MM.1S (cell line): ENCODE measurements around the gene APPBP2.
"Not testable (repeated sequence)": the region's sequence is repeated elsewhere in the genome, so short reads cannot be mapped to it uniquely, and the experiment has no call there.

Experiments
- DNase-seq: peaks from one replicate; pipeline ENCODE4 v3.0.0-alpha.2; 2015
- H2AFZ ChIP-seq: fragments of 300-600 bp; sonication (generic); 2 replicates; pipeline ENCODE4 v1.6.0; 2016; ENCODE audit warnings: antibody characterized with exemption, low read length
- H3F3A ChIP-seq: fragments of 300-600 bp; sonication (generic); 2 replicates; pipeline ENCODE4 v1.6.1; 2016; ENCODE audit warnings: mild to moderate bottlenecking, antibody characterized with exemption, low read length, moderate library complexity, mixed read lengths; ENCODE audit not compliant: insufficient read depth
- H3K27ac ChIP-seq: fragments of 300-600 bp; sonication (generic); 2 replicates; pipeline ENCODE4 v1.5.1; 2016; ENCODE audit warnings: mild to moderate bottlenecking, low read length
- H3K27me3 ChIP-seq: fragments of 300-600 bp; sonication (generic); replicated peaks from 2 replicates; pipeline ENCODE4 v1.6.0; 2016; ENCODE audit warnings: low read length; ENCODE audit not compliant: insufficient read depth
- H3K36me3 ChIP-seq: fragments of 300-600 bp; sonication (generic); replicated peaks from 2 replicates; pipeline ENCODE4 v1.6.1; 2016; ENCODE audit warnings: mild to moderate bottlenecking, low read length, mixed read lengths; ENCODE audit not compliant: insufficient read depth
- H3K4me1 ChIP-seq: fragments of 300-600 bp; sonication (generic); 2 replicates; pipeline ENCODE4 v1.6.1; 2016; ENCODE audit warnings: low read length, mixed read lengths
- H3K4me2 ChIP-seq: fragments of 300-600 bp; sonication (generic); 2 replicates; pipeline ENCODE4 v1.6.0; 2016; ENCODE audit warnings: low read depth, low read length
- H3K4me3 ChIP-seq: fragments of 300-600 bp; sonication (generic); 2 replicates; pipeline ENCODE4 v1.5.1; 2016; ENCODE audit warnings: low read length, mixed read lengths
- H3K79me2 ChIP-seq: fragments of 300-600 bp; sonication (generic); 2 replicates; pipeline ENCODE4 v1.6.1; 2016; ENCODE audit warnings: mixed run types, low read length, mixed read lengths
- H3K9ac ChIP-seq: fragments of 300-600 bp; sonication (generic); 2 replicates; pipeline ENCODE4 v1.6.1; 2016; ENCODE audit warnings: low read length, mixed read lengths
- H3K9me2 ChIP-seq: fragments of 300-600 bp; sonication (generic); replicated peaks from 2 replicates; pipeline ENCODE4 v1.6.1; 2016; ENCODE audit warnings: mild to moderate bottlenecking, low read length, mixed read lengths; ENCODE audit not compliant: insufficient read depth
- H3K9me3 ChIP-seq: fragments of 300-600 bp; sonication (generic); replicated peaks from 2 replicates; pipeline ENCODE4 v1.6.1; 2016; ENCODE audit warnings: mild to moderate bottlenecking, low read length, mixed read lengths; ENCODE audit not compliant: insufficient read depth
- H4K20me1 ChIP-seq: fragments of 300-600 bp; sonication (generic); 2 replicates; pipeline ENCODE4 v1.6.1; 2016; ENCODE audit warnings: mild to moderate bottlenecking, low read length, moderate library complexity, mixed read lengths; ENCODE audit not compliant: insufficient read depth
- EZH2 ChIP-seq: fragments of 300-600 bp; sonication (generic); optimal IDR thresholded peaks from 2 replicates; pipeline ENCODE3; 2017; ENCODE audit warnings: low read depth, mild to moderate bottlenecking, antibody characterized with exemption, low read length, mixed read lengths
- EZH2phosphoT487 ChIP-seq: fragments of 300-600 bp; sonication (generic); IDR thresholded peaks from 2 replicates; pipeline ENCODE4 v1.6.1; 2018; ENCODE audit warnings: antibody characterized with exemption, low read length
- TF ChIP-seq, protein P1 (sequence below): fragments of 300-600 bp; sonication (generic); IDR thresholded peaks from 2 replicates; pipeline ENCODE4 v1.5.1; 2016; ENCODE audit warnings: antibody characterized with exemption, low read length, mixed read lengths

Gene APPBP2

DNA sequence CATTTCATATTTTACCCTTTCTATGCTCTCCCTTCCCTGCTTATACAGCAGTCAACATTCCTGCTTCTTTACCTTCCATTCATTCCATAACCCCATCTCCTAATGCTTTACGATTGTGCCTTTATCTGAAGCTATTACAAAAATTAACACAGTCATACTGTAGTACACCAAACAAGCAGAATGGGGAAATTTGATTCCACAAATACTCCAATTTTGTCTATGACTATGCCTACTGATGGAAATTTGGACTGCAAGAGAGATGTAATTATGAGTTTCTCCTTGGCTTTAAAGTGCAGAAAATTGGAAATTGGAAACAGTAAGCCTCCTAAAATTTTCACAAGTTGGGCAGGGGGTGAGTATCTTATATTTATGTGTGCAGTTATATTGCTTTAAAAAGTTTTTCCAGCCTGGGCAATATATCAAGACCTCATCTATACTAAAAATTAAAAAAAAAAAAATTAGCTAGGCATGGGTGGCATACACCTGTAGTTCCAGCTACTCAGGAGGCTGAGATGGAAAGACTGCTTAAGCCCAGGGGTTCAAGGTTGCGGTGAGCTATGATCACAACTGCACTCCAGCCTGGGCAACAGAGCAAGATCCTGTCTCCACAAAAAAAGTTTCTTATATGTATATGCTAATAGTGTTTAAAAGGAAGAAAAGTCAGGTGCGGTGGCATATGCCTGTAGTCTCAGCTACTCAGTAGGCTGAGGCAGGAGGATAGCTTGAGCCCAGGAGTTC, 3.0 kb downstream of the APPBP2 start:
- Histone ChIP-seq H3K4me3 (no peak overlapping the region), H3K9ac (no peak overlapping the region), H3K4me2 (no peak overlapping the region), H4K20me1 (no peaks in the 10 kb centered on the region), H2AFZ (no peak overlapping the region), H3F3A (no peaks in the 10 kb centered on the region), H3K27ac (no peak overlapping the region), H3K27me3 (no peaks in the 10 kb centered on the region), H3K36me3 (peaks cover 4% of the 10 kb centered on the region), H3K79me2 (peaks cover 81% of the 10 kb centered on the region), H3K9me2 (no peaks in the 10 kb centered on the region), H3K9me3 (no peaks in the 10 kb centered on the region), H3K4me1 (peaks cover 7% of the 10 kb centered on the region; the same call in 1 of the 2 replicates)
- no peak for DNase-seq
- TF ChIP-seq, protein P1, sequence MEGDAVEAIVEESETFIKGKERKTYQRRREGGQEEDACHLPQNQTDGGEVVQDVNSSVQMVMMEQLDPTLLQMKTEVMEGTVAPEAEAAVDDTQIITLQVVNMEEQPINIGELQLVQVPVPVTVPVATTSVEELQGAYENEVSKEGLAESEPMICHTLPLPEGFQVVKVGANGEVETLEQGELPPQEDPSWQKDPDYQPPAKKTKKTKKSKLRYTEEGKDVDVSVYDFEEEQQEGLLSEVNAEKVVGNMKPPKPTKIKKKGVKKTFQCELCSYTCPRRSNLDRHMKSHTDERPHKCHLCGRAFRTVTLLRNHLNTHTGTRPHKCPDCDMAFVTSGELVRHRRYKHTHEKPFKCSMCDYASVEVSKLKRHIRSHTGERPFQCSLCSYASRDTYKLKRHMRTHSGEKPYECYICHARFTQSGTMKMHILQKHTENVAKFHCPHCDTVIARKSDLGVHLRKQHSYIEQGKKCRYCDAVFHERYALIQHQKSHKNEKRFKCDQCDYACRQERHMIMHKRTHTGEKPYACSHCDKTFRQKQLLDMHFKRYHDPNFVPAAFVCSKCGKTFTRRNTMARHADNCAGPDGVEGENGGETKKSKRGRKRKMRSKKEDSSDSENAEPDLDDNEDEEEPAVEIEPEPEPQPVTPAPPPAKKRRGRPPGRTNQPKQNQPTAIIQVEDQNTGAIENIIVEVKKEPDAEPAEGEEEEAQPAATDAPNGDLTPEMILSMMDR, result no peak
- no peak for TF ChIP-seq EZH2
- no peak for TF ChIP-seq EZH2phosphoT487

DNA sequence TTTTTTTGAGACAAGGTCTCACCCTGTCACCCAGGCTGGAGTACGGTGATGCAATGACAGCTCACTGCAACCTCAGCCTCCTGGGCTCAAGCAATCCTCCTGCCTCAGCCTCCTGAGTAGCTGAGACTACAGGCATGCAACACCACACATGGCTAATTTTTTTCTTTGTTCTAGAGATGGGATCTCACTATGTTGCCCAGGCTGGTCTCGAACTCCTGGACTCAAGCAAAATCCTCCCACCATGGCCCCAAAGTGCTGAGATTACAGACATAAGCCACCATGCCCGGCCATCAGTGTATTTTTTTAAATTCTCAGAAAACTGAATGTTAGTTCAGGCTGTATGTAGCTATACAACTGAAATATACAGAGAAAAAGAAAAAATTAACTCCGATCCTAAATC, 6.2 kb downstream of the APPBP2 start:
- no peaks in the 10 kb centered on the region for H3K9me2 ChIP-seq
- no peak overlapping the region for H3K4me2 ChIP-seq
- no peak overlapping the region for H3K27ac ChIP-seq
- no peak for TF ChIP-seq EZH2
- TF ChIP-seq EZH2phosphoT487, result no peak
- TF ChIP-seq, protein P1, result no peak
- no peak overlapping the region for H3K9ac ChIP-seq
- no peaks in the 10 kb centered on the region for H4K20me1 ChIP-seq
- DNase-seq, result no peak
- no peak overlapping the region for H2AFZ ChIP-seq
- peaks cover 9% of the 10 kb centered on the region for H3K36me3 ChIP-seq
- H3K27me3 ChIP-seq, result no peaks in the 10 kb centered on the region
- H3K79me2 ChIP-seq, result peaks cover 84% of the 10 kb centered on the region
- H3K4me1 ChIP-seq, result peaks cover 7% of the 10 kb centered on the region; the same call in 1 of the 2 replicates
- H3F3A ChIP-seq, result no peaks in the 10 kb centered on the region
- H3K4me3 ChIP-seq, result no peak overlapping the region
- no peaks in the 10 kb centered on the region for H3K9me3 ChIP-seq

DNA sequence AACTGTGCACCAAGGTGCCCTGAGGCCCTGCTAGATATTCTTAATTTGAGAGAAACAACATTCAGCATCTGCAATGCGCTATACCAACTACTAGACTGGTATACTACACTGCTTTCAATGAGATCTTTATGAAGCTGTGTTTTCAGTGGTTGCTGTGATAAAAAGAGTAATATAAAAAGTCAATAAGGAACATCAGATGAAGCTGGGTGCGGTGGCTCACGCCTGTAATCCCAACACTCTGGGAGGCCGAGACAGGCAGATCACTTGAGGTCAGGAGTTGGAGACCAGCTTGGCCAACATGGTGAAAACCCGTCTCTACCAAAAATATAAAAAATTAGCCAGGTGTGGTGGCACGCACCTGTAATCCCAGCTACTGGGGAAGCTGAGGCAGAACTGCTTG, 10.4 kb downstream of the APPBP2 start:
- H3K9me2 ChIP-seq, H3K4me2 ChIP-seq, H3K36me3 ChIP-seq, H3K27ac ChIP-seq, H3K4me3 ChIP-seq, DNase-seq, H3K9me3 ChIP-seq, H2AFZ ChIP-seq, H4K20me1 ChIP-seq, H3K27me3 ChIP-seq, H3K9ac ChIP-seq, H3F3A ChIP-seq, H3K4me1 ChIP-seq: not testable (repeated sequence)
- peaks cover 70% of the 10 kb centered on the region for H3K79me2 ChIP-seq

DNA sequence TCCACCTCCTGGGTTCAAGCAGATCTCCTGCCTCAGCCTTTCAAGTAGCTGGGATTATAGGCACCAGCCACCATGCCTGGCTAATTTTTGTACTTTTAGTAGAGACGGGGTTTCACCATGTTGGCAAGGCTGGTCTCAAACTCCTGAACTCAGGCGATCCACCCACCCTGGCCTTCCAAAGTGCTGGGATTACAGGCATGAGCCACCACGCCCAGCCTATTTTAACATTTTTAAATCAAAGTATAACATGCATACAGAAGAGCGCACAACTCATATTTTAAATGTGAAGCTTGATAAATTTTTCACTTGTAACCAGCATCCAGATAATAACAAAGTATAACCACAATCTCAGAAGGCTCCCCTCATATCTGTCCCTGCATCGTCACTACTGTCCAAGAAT, 10.8 kb downstream of the APPBP2 start:
- not testable (repeated sequence) for H3K4me2 ChIP-seq, H3K36me3 ChIP-seq, DNase-seq, H3K9me3 ChIP-seq, H3K4me1 ChIP-seq, H3F3A ChIP-seq, H4K20me1 ChIP-seq, H3K4me3 ChIP-seq, H3K9ac ChIP-seq, H3K27me3 ChIP-seq, H3K9me2 ChIP-seq, H2AFZ ChIP-seq, H3K27ac ChIP-seq
- peaks cover 71% of the 10 kb centered on the region for H3K79me2 ChIP-seq
